Vagina (tissue), 2 donors: ENCODE data around the gene KIF3C.

Experiments used
- POLR2A ChIP-seq, 2 donors: fragments of 450-650 bp; IDR thresholded peaks; one replicate each; pipeline ENCODE4 v1.6.1; 2017; ENCODE audit warnings: antibody characterized with exemption in 2 of 2, mild to moderate bottlenecking in 2 of 2, moderate library complexity in 2 of 2
- POLR2AphosphoS5 ChIP-seq, 2 donors: sonication (generic); formaldehyde crosslinking; IDR thresholded peaks; one replicate each; pipeline ENCODE4 v1.9.0; 2017; ENCODE audit warnings: antibody characterized with exemption in 2 of 2, mild to moderate bottlenecking in 2 of 2, low read depth in 1 of 2; ENCODE audit not compliant: insufficient read depth in 1 of 2
- TF ChIP-seq, protein P1 (sequence below), 3 experiments: fragments of 450-650 bp in 2 of 3; fragments of 200-600 bp in 1 of 3; sonication (generic) in 1 of 3; IDR thresholded peaks; one replicate each; pipeline ENCODE4 v1.5.1; 2017 to 2019; ENCODE audit warnings: antibody characterized with exemption in 3 of 3, mild to moderate bottlenecking in 2 of 3, moderate library complexity in 2 of 3

DNA sequence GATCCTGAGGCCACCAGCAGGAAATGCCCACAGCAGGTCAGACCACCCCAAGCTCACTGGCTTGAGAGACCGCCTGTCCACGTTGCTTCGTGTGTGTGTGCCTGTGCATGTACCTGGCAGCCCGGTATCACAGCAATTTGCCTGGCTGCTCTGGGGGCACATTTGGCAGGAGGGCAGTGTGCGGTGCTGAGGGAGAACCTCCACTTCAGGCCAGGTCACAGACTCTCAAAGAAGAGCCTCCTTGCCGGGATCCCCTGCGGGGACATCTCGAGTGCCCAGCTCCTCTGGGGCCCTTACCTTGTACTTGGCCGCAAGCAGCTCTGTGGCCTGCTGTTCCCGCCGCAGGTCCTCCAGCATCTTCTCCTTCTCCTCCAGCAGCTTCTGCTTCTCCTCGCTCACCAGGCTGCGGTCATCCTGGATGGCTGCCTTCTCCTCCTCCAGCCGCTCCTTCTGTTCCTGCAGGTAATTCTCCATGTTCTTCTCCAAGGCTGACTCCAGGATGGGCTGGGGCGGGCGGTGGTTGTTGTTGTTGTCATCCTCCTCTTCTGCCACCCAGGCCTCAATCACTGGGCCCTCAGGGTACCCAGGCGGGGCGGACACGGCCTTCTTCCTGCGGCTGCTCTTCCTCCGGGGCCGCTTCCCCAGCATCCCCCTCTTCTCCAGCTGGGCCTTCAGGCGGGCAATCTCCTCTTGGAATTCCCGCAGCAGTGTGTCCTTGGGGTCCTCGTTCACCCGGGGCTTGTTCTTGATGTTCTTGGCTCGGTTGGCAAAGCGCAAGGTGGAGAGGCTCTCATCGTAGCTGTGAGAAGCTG lies 2.0 kb downstream of the KIF3C start:
- no peak for TF ChIP-seq POLR2A (IDR thresholded peaks at IDR 0.05)
- TF ChIP-seq, protein P1, sequence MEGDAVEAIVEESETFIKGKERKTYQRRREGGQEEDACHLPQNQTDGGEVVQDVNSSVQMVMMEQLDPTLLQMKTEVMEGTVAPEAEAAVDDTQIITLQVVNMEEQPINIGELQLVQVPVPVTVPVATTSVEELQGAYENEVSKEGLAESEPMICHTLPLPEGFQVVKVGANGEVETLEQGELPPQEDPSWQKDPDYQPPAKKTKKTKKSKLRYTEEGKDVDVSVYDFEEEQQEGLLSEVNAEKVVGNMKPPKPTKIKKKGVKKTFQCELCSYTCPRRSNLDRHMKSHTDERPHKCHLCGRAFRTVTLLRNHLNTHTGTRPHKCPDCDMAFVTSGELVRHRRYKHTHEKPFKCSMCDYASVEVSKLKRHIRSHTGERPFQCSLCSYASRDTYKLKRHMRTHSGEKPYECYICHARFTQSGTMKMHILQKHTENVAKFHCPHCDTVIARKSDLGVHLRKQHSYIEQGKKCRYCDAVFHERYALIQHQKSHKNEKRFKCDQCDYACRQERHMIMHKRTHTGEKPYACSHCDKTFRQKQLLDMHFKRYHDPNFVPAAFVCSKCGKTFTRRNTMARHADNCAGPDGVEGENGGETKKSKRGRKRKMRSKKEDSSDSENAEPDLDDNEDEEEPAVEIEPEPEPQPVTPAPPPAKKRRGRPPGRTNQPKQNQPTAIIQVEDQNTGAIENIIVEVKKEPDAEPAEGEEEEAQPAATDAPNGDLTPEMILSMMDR (IDR thresholded peaks at IDR 0.05), result no peak
- TF ChIP-seq POLR2AphosphoS5 (IDR thresholded peaks at IDR 0.05; ENCODE audit: insufficient read depth in 1 of 2, low read depth in 1 of 2), result no peak
